Liver (tissue), 9 donors: ENCODE results near the gene LSM10. TPM values are rescaled to one million over a fixed set of nuclear protein-coding genes. Genes with fewer than 3 reads are reported as not detected.

Experiments
- DNase-seq: peaks from one replicate; pipeline ENCODE4 v3.0.0-alpha.2; 2017; ENCODE audit warnings: low spot score
- H3K27ac ChIP-seq, 2 donors: one replicate each; pipeline ENCODE4 v1.7.0; 2013; ENCODE audit warnings: inconsistent platforms in 2 of 2, low read length in 2 of 2, control low read depth in 1 of 2, low read depth in 1 of 2, mild to moderate bottlenecking in 1 of 2
- H3K27me3 ChIP-seq, 4 donors: one replicate each; pipeline versions ENCODE4 v1.6.1 to v1.7.0; 2013; ENCODE audit warnings: low read length in 3 of 4, inconsistent platforms in 1 of 4, mild to moderate bottlenecking in 1 of 4, moderate library complexity in 1 of 4; ENCODE audit not compliant: control insufficient read depth in 4 of 4, insufficient read depth in 4 of 4
- H3K36me3 ChIP-seq, 4 donors: one replicate each; pipeline versions ENCODE4 v1.6.1 to v1.7.0; 2013; ENCODE audit warnings: low read length in 3 of 4, mild to moderate bottlenecking in 3 of 4, low read depth in 1 of 4, moderate library complexity in 1 of 4; ENCODE audit not compliant: control insufficient read depth in 4 of 4, insufficient read depth in 3 of 4
- H3K4me1 ChIP-seq, 4 donors: one replicate each; pipeline versions ENCODE4 v1.6.1 to v1.7.0; 2013; ENCODE audit warnings: low read length in 3 of 4, mild to moderate bottlenecking in 3 of 4, moderate library complexity in 1 of 4; ENCODE audit not compliant: control insufficient read depth in 4 of 4, insufficient read depth in 4 of 4
- H3K4me3 ChIP-seq, 3 donors: one replicate each; pipeline versions ENCODE4 v1.6.1 to v1.7.0; 2013; ENCODE audit warnings: low read length in 3 of 3, control low read depth in 1 of 3, low read depth in 1 of 3, mild to moderate bottlenecking in 1 of 3
- H3K9ac ChIP-seq, 2 donors: one replicate each; pipeline ENCODE4 v1.7.0; 2013; ENCODE audit warnings: low read length in 2 of 2, mild to moderate bottlenecking in 2 of 2, moderate library complexity in 2 of 2, control low read depth in 1 of 2, low read depth in 1 of 2
- H3K9me3 ChIP-seq, 4 donors: one replicate each; pipeline versions ENCODE4 v1.6.1 to v1.7.0; 2013; ENCODE audit warnings: low read length in 3 of 4; ENCODE audit not compliant: control insufficient read depth in 4 of 4
- ATF3 ChIP-seq: IDR thresholded peaks from 2 replicates; pipeline ENCODE4 v1.6.1; 2016; ENCODE audit warnings: antibody characterized with exemption
- CTCF ChIP-seq: fragments of 150-350 bp; IDR thresholded peaks from 2 replicates; pipeline ENCODE4 v1.5.1; 2017; ENCODE audit warnings: improper control_type of control experiment, low read depth, low read length; ENCODE audit not compliant: missing input control
- EGR1 ChIP-seq, 2 donors: IDR thresholded peaks; 2 replicates each; pipeline ENCODE4 v1.6.1; 2016 to 2018; ENCODE audit warnings: antibody characterized with exemption in 2 of 2, low read depth in 2 of 2
- FOXA1 ChIP-seq: IDR thresholded peaks from 2 replicates; pipeline ENCODE4 v1.6.1; 2016; ENCODE audit warnings: antibody characterized with exemption
- FOXA2 ChIP-seq: IDR thresholded peaks from 2 replicates; pipeline ENCODE4 v1.6.1; 2016; ENCODE audit warnings: antibody characterized with exemption
- GABPA ChIP-seq, 2 donors: IDR thresholded peaks in 1 of 2; conservative IDR thresholded peaks in 1 of 2; 2 replicates each; pipeline ENCODE4 v1.6.1; 2016; ENCODE audit warnings: antibody characterized with exemption in 2 of 2, mild to moderate bottlenecking in 1 of 2, moderate library complexity in 1 of 2
- HNF4A ChIP-seq, 2 donors: conservative IDR thresholded peaks; 2 replicates each; pipeline ENCODE4 v1.6.1; 2016; ENCODE audit warnings: antibody characterized with exemption in 2 of 2, mild to moderate bottlenecking in 2 of 2
- HNF4G ChIP-seq: IDR thresholded peaks from 2 replicates; pipeline ENCODE4 v1.6.1; 2016; ENCODE audit warnings: antibody characterized with exemption
- JUND ChIP-seq, 2 donors: IDR thresholded peaks; 2 replicates each; pipeline ENCODE4 v1.6.1; 2016; ENCODE audit warnings: antibody characterized with exemption in 2 of 2
- MAX ChIP-seq: IDR thresholded peaks from 2 replicates; pipeline ENCODE4 v1.6.1; 2016; ENCODE audit warnings: antibody characterized with exemption
- NR2F2 ChIP-seq: IDR thresholded peaks from 2 replicates; pipeline ENCODE4 v1.6.1; 2016; ENCODE audit warnings: antibody characterized with exemption
- RAD21 ChIP-seq, 2 donors: IDR thresholded peaks; 2 replicates each; pipeline ENCODE4 v1.6.1; 2016; ENCODE audit warnings: antibody characterized with exemption in 2 of 2, mild to moderate bottlenecking in 2 of 2
- REST ChIP-seq: IDR thresholded peaks from 2 replicates; pipeline ENCODE4 v1.6.1; 2016; ENCODE audit warnings: antibody characterized with exemption, mild to moderate bottlenecking
- RXRA ChIP-seq, 2 donors: IDR thresholded peaks; 2 replicates each; pipeline ENCODE4 v1.6.1; 2017 to 2018; ENCODE audit warnings: antibody characterized with exemption in 2 of 2, mild to moderate bottlenecking in 1 of 2
- SP1 ChIP-seq: IDR thresholded peaks from 2 replicates; pipeline ENCODE4 v1.6.1; 2018; ENCODE audit warnings: antibody characterized with exemption, mild to moderate bottlenecking
- TAF1 ChIP-seq: conservative IDR thresholded peaks from 2 replicates; pipeline ENCODE4 v1.6.1; 2016; ENCODE audit warnings: antibody characterized with exemption, mild to moderate bottlenecking
- YY1 ChIP-seq: IDR thresholded peaks from 2 replicates; pipeline ENCODE4 v1.6.1; 2016; ENCODE audit warnings: antibody characterized with exemption, mild to moderate bottlenecking
- ZBTB33 ChIP-seq: IDR thresholded peaks from 2 replicates; pipeline ENCODE4 v1.6.1; 2016; ENCODE audit warnings: antibody characterized with exemption
- WGBS: extraction: QIAGEN DNeasy Blood & Tissue Kit; methylation state at CpG from one replicate; pipeline ENCODE4 v1.1.7; 2013; 5-methylcytosine and 5-hydroxymethylcytosine counted together
- polyA plus RNA-seq, 2 donors: library from polyadenylated mRNA; stranded (reverse) in 1 of 2; unstranded in 1 of 2; fragments of 200-250 nt in 1 of 2; fragments of >200 nt in 1 of 2; fragmentation: Nextera tagmentation in 1 of 2; extraction: Ambion mirVana in 1 of 2; gene quantifications; one replicate each; pipeline versions ENCODE4 v1.2.1 to v1.2.3, GENCODE V29; 2013 to 2015
- total RNA-seq, 2 donors: library from RNA; depleted of rRNA; stranded (reverse); fragments of >200 nt; gene quantifications; one replicate each; pipeline ENCODE4 v1.2.3, GENCODE V29; 2014
- donor health status: healthy.
- donor health status: healthy.
- donor health status: healthy.
- donor health status: healthy.
- donor health status: healthy.

LSM10 gene
- total and polyA plus RNA-seq, 4 donors = 6.2 to 45.2 (median 24.1) TPM

- no peak for DNase-seq
- no peaks in the 10 kb centered on the region for H3K4me1 ChIP-seq
Observed at GRCh38 chr1:36443297-36443696, 45.6 kb upstream of the LSM10 start.

GRCh38 chr1:36442337-36442736 is 44.6 kb upstream of the LSM10 start:
- Histone ChIP-seq H3K4me1 (no peaks in the 10 kb centered on the region), H3K4me3 (no peak overlapping the region), H3K36me3 (no peaks in the 10 kb centered on the region), H3K9ac (no peak overlapping the region), H3K27me3 (no peaks in the 10 kb centered on the region), H3K27ac (no peak overlapping the region), H3K9me3 (no peaks in the 10 kb centered on the region)
- no peak for DNase-seq
- 74% methylated on average over 3 of the region's 3 CpGs for WGBS
- TF ChIP-seq ZBTB33 (no peak), HNF4G (no peak), FOXA2 (no peak), REST (no peak), MAX (no peak), YY1 (no peak), ATF3 (no peak), NR2F2 (no peak), RAD21 (IDR thresholded peaks at IDR 0.05) (no peak), RXRA (IDR thresholded peaks at IDR 0.05) (no peak), SP1 (no peak), JUND (IDR thresholded peaks at IDR 0.05) (no peak)

More at GRCh38 chr1:36443297-36443696, 45.6 kb upstream of the LSM10 start:
- TF ChIP-seq FOXA2 = no peak
- TF ChIP-seq EGR1 (IDR thresholded peaks at IDR 0.05; ENCODE audit: low read depth in 2 of 2) = no peak
- TF ChIP-seq HNF4G = no peak
- no peak for TF ChIP-seq YY1
- TF ChIP-seq TAF1 = no peak
- TF ChIP-seq FOXA1 = no peak
- TF ChIP-seq GABPA (IDR thresholded peaks at IDR 0.05 in 1 of 2, conservative IDR thresholded peaks at IDR 0.05 in 1 of 2) = no peak
- no peak for TF ChIP-seq NR2F2
- no peak for TF ChIP-seq SP1
- no peak for TF ChIP-seq JUND (IDR thresholded peaks at IDR 0.05)
- TF ChIP-seq CTCF = no peak
- TF ChIP-seq RXRA (IDR thresholded peaks at IDR 0.05) = no peak
- TF ChIP-seq RAD21 (IDR thresholded peaks at IDR 0.05) = no peak
- TF ChIP-seq HNF4A (conservative IDR thresholded peaks at IDR 0.05) = no peak
- TF ChIP-seq ATF3 = no peak
- TF ChIP-seq ZBTB33 = no peak
- no peaks in the 10 kb centered on the region for H3K36me3 ChIP-seq
- no peak overlapping the region for H3K4me3 ChIP-seq
- WGBS = 92% methylated on average over 2 of the region's 2 CpGs
- H3K9ac ChIP-seq = no peak overlapping the region
- H3K9me3 ChIP-seq = no peaks in the 10 kb centered on the region
- no peak overlapping the region for H3K27ac ChIP-seq
- no peaks in the 10 kb centered on the region for H3K27me3 ChIP-seq
